Measurements from ENCODE around the gene SBNO2. TPM values are rescaled to one million over a fixed set of nuclear protein-coding genes. Genes with fewer than 3 reads are reported as not detected.

The SBNO2 gene
- total RNA-seq, 1 experiment from 2014 or later, result 46.3 TPM

DNA sequence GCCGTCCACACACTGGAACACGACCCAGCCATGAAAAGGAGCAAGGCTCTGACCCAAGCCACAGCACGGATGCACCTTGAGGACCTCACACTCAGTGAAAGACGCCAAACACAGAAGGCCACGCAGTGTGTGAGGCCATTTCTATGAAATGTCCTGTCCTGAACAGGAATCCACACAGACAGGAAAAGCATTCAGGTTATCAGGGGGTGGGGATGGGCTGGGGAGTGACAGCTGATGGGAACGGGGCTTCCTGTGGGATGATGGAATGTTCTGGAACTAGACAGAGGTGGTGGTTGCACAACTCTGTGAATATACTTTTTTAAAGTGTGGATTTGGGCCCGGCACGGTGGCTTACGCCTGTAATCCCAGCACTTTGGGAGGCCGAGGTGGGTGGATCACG is 39.6 kb downstream of the SBNO2 start:
- no peak overlapping the region for H2AK5ac ChIP-seq (ENCODE audit: insufficient read length, low read length)
- no peaks in the 10 kb centered on the region; the same call in 1 of the 2 replicates for H3K79me2 ChIP-seq (ENCODE audit: insufficient read depth, low read length)
- no peak overlapping the region for H3K4me2 ChIP-seq (ENCODE audit: insufficient read depth, insufficient read length, low read length)
- H3K4me1 ChIP-seq (ENCODE audit: insufficient read depth, low read length), result no peaks in the 10 kb centered on the region; the same call in 1 of the 2 replicates
- no peak overlapping the region for H2BK120ac ChIP-seq (ENCODE audit: low read depth, low read length, poor library complexity, severe bottlenecking)
- H3K9me3 ChIP-seq (ENCODE audit: control insufficient read depth, low read depth, low read length), result no peaks in the 10 kb centered on the region
- H3T11ph ChIP-seq (ENCODE audit: low read length), result no peak overlapping the region
- no peak overlapping the region for H4K5ac ChIP-seq (ENCODE audit: insufficient read length, low read depth, low read length)
- no peak overlapping the region for H3K56ac ChIP-seq (ENCODE audit: insufficient read length, low read depth, low read length)
- Mint-ChIP-seq H3K36me3 (ENCODE audit: insufficient read depth in 1 of 3, low read depth in 3 of 3) (peaks cover 3 to 13% (median 8%) of the 10 kb centered on the region in 3 experiments; a peak in 4 of 7 replicates), H3K27me3 (ENCODE audit: low read depth) (no peaks in the 10 kb centered on the region), H3K27ac (no peak overlapping the region; a peak in 1 of 7 replicates), H3K4me3 (no peak overlapping the region), H3K9me3 (no peaks in the 10 kb centered on the region), H3K4me1 (peaks cover 4 to 11% of the 10 kb centered on the region in 2 experiments)
- TF ChIP-seq, protein P1, sequence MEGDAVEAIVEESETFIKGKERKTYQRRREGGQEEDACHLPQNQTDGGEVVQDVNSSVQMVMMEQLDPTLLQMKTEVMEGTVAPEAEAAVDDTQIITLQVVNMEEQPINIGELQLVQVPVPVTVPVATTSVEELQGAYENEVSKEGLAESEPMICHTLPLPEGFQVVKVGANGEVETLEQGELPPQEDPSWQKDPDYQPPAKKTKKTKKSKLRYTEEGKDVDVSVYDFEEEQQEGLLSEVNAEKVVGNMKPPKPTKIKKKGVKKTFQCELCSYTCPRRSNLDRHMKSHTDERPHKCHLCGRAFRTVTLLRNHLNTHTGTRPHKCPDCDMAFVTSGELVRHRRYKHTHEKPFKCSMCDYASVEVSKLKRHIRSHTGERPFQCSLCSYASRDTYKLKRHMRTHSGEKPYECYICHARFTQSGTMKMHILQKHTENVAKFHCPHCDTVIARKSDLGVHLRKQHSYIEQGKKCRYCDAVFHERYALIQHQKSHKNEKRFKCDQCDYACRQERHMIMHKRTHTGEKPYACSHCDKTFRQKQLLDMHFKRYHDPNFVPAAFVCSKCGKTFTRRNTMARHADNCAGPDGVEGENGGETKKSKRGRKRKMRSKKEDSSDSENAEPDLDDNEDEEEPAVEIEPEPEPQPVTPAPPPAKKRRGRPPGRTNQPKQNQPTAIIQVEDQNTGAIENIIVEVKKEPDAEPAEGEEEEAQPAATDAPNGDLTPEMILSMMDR (conservative IDR thresholded peaks at IDR 0.05), result no peak
- H3K23ac ChIP-seq (ENCODE audit: insufficient read length, low read depth, low read length), result no peak overlapping the region
- no peak overlapping the region for H3K27ac ChIP-seq (ENCODE audit: insufficient read length, low read depth, low read length)
- no peaks in the 10 kb centered on the region for H3K27me3 ChIP-seq (ENCODE audit: insufficient read depth, low read length)
- DNase-seq, result no peak
- no peak overlapping the region for H3K9ac ChIP-seq (ENCODE audit: extremely low read depth, insufficient read length, low read length)
- H4K20me1 ChIP-seq (ENCODE audit: control insufficient read depth, insufficient read depth, insufficient read length), result no peaks in the 10 kb centered on the region
- no peak overlapping the region for H3K14ac ChIP-seq (ENCODE audit: insufficient read depth, low read length)
- no CpG with 5 or more reads among the region's 11 CpGs for WGBS (ENCODE audit: extremely low coverage, insufficient read length, low lambda C conversion rate)
- H2BK20ac ChIP-seq (ENCODE audit: low read depth, low read length, poor library complexity, severe bottlenecking), result no peak overlapping the region
- no peaks in the 10 kb centered on the region for H3K23me2 ChIP-seq (ENCODE audit: insufficient read length, low read depth, low read length, poor library complexity, severe bottlenecking)
- no peak overlapping the region for H2BK15ac ChIP-seq (ENCODE audit: low read depth, low read length)
- no peak overlapping the region for H2AFZ ChIP-seq (ENCODE audit: low read length)
- no peak overlapping the region for H3K18ac ChIP-seq (ENCODE audit: insufficient read length, low read depth, low read length)
- H3K4ac ChIP-seq (ENCODE audit: low read depth, low read length), result no peak overlapping the region
- no peak overlapping the region for H2BK12ac ChIP-seq (ENCODE audit: insufficient read length, low read depth, low read length)
- no peaks in the 10 kb centered on the region for H3K79me1 ChIP-seq (ENCODE audit: insufficient read depth, low read depth, low read length, poor library complexity, severe bottlenecking)
- H2BK5ac ChIP-seq (ENCODE audit: insufficient read length, low read length), result no peak overlapping the region
- H4K8ac ChIP-seq (replicated peaks; ENCODE audit: insufficient read length, low read depth, low read length), result no peak overlapping the region
- H4K91ac ChIP-seq (ENCODE audit: insufficient read length, low read depth, low read length), result no peak overlapping the region
